Liver (tissue), 3 donors: ENCODE data around the gene MSL1.

Experiments used
- CTCF ChIP-seq: fragments of 150-350 bp; IDR thresholded peaks from 2 replicates; pipeline ENCODE4 v1.5.1; 2017; ENCODE audit warnings: improper control_type of control experiment, low read depth, low read length; ENCODE audit not compliant: missing input control
- GABPA ChIP-seq, 2 donors: IDR thresholded peaks in 1 of 2; conservative IDR thresholded peaks in 1 of 2; 2 replicates each; pipeline ENCODE4 v1.6.1; 2016; ENCODE audit warnings: antibody characterized with exemption in 2 of 2, mild to moderate bottlenecking in 1 of 2, moderate library complexity in 1 of 2
- RAD21 ChIP-seq, 2 donors: IDR thresholded peaks; 2 replicates each; pipeline ENCODE4 v1.6.1; 2016; ENCODE audit warnings: antibody characterized with exemption in 2 of 2, mild to moderate bottlenecking in 2 of 2
- donor health status: healthy.
- donor health status: healthy.

GRCh38 chr17:40181205-40181604 is 59.4 kb downstream of the MSL1 start:
- TF ChIP-seq CTCF (no peak), GABPA (IDR thresholded peaks at IDR 0.05 in 1 of 2, conservative IDR thresholded peaks at IDR 0.05 in 1 of 2) (no peak), RAD21 (IDR thresholded peaks at IDR 0.05) (no peak)
